Neuronal stem cell (in vitro differentiated cells): ENCODE results near the gene CEP170B.

Experiments
- DNase-seq: peaks from one replicate; pipeline ENCODE4 v3.0.0-alpha.2; 2013; ENCODE audit warnings: low spot score
- H2AFZ ChIP-seq: one replicate; pipeline ENCODE4 v1.6.1; 2013; ENCODE audit warnings: mild to moderate bottlenecking, low read length, inconsistent platforms
- H2AK5ac ChIP-seq: 2 replicates; pipeline ENCODE4 v1.6.1; 2013; ENCODE audit warnings: low read depth, mild to moderate bottlenecking, inconsistent platforms, low read length, moderate library complexity, mixed read lengths
- H2BK120ac ChIP-seq: 2 replicates; pipeline ENCODE4 v1.6.1; 2013; ENCODE audit warnings: low read depth, mild to moderate bottlenecking, inconsistent platforms, low read length, moderate library complexity, mixed read lengths
- H2BK12ac ChIP-seq: one replicate; pipeline ENCODE4 v1.6.1; 2013; ENCODE audit warnings: low read length, inconsistent platforms
- H2BK15ac ChIP-seq: 2 replicates; pipeline ENCODE4 v1.6.1; 2013; ENCODE audit warnings: mild to moderate bottlenecking, low read length, inconsistent platforms, mixed read lengths
- H2BK5ac ChIP-seq: one replicate; pipeline ENCODE4 v1.6.1; 2013; ENCODE audit warnings: inconsistent platforms, mild to moderate bottlenecking, low read length, moderate library complexity
- H3K14ac ChIP-seq: one replicate; pipeline ENCODE4 v1.6.1; 2013; ENCODE audit warnings: low read length, inconsistent platforms
- H3K18ac ChIP-seq: 2 replicates; pipeline ENCODE4 v1.6.1; 2013; ENCODE audit warnings: low read length, inconsistent platforms
- H3K23ac ChIP-seq: 2 replicates; pipeline ENCODE4 v1.6.1; 2013; ENCODE audit warnings: low read depth, mild to moderate bottlenecking, mixed read lengths, low read length, inconsistent platforms; ENCODE audit not compliant: poor library complexity
- H3K27ac ChIP-seq: replicated peaks from 3 replicates; pipeline ENCODE4 v1.5.1; 2013; ENCODE audit warnings: low read length, inconsistent platforms
- H3K27me3 ChIP-seq, 3 experiments: 2 replicates each; pipeline ENCODE4 v1.6.1; 2013; ENCODE audit warnings: low read length in 3 of 3, mild to moderate bottlenecking in 2 of 3, inconsistent platforms in 1 of 3, low read depth in 1 of 3, mixed read lengths in 1 of 3, moderate library complexity in 1 of 3; ENCODE audit not compliant: control insufficient read depth in 3 of 3, insufficient read depth in 3 of 3
- H3K36me3 ChIP-seq, 2 donors: replicated peaks in 1 of 2; 2 replicates each; pipeline ENCODE4 v1.6.1; 2013; ENCODE audit warnings: low read length in 2 of 2; ENCODE audit not compliant: control insufficient read depth in 2 of 2, insufficient read depth in 2 of 2
- H3K4ac ChIP-seq: 2 replicates; pipeline ENCODE4 v1.6.1; 2013; ENCODE audit warnings: inconsistent platforms, mild to moderate bottlenecking, low read length, moderate library complexity
- H3K4me1 ChIP-seq, 2 donors: 1 replicate in 1 of 2; 2 replicates in 1 of 2; pipeline ENCODE4 v1.6.1; 2013; ENCODE audit warnings: low read length in 2 of 2, low read depth in 1 of 2; ENCODE audit not compliant: control insufficient read depth in 2 of 2, insufficient read depth in 1 of 2
- H3K4me2 ChIP-seq: one replicate; pipeline ENCODE4 v1.6.1; 2013; ENCODE audit warnings: mild to moderate bottlenecking, low read length, inconsistent platforms; ENCODE audit not compliant: insufficient read depth, poor library complexity, severe bottlenecking
- H3K4me3 ChIP-seq, 2 donors: 2 replicates each; pipeline ENCODE4 v1.5.1; 2013; ENCODE audit warnings: low read length in 2 of 2, mild to moderate bottlenecking in 2 of 2, inconsistent platforms in 1 of 2, moderate library complexity in 1 of 2
- H3K79me1 ChIP-seq: one replicate; pipeline ENCODE4 v1.6.1; 2013; ENCODE audit warnings: low read depth, mild to moderate bottlenecking, inconsistent platforms, low read length, moderate library complexity
- H3K9ac ChIP-seq: one replicate; pipeline ENCODE4 v1.6.1; 2013; ENCODE audit warnings: mild to moderate bottlenecking, low read depth, low read length, inconsistent platforms; ENCODE audit not compliant: poor library complexity
- H3K9me3 ChIP-seq, 2 donors: replicated peaks in 1 of 2; 2 replicates each; pipeline versions ENCODE3 to v1.6.1; 2013; ENCODE audit warnings: low read length in 2 of 2, mild to moderate bottlenecking in 2 of 2, inconsistent platforms in 1 of 2, low read depth in 1 of 2, mixed read lengths in 1 of 2, moderate library complexity in 1 of 2; ENCODE audit not compliant: control insufficient read depth in 2 of 2, insufficient read depth in 1 of 2
- H4K8ac ChIP-seq: one replicate; pipeline ENCODE4 v1.6.1; 2013; ENCODE audit warnings: low read depth, mild to moderate bottlenecking, inconsistent platforms, low read length, moderate library complexity
- H4K91ac ChIP-seq: one replicate; pipeline ENCODE4 v1.6.1; 2013; ENCODE audit warnings: low read length, low read depth, mild to moderate bottlenecking, inconsistent platforms; ENCODE audit not compliant: poor library complexity
- WGBS, 2 donors: extraction: QIAGEN DNeasy Blood & Tissue Kit; methylation state at CpG; one replicate each; pipeline ENCODE4 v1.1.7; 2013; ENCODE audit warnings: missing lambda C conversion rate in 2 of 2, mixed read lengths in 1 of 2; ENCODE audit not compliant: insufficient read length in 2 of 2, insufficient replicate concordance in 1 of 2; ENCODE audit errors: extremely low coverage in 2 of 2; 5-methylcytosine and 5-hydroxymethylcytosine counted together

CEP170B gene

GRCh38 chr14:104885973-104886689, 21.1 kb downstream of the CEP170B start:
- H3K27ac ChIP-seq = no peak overlapping the region
- no peak overlapping the region for H3K14ac ChIP-seq
- H3K23ac ChIP-seq = peak overlapping the region; percentile 80
- H3K18ac ChIP-seq = no peak overlapping the region
- H3K9me3 ChIP-seq = peaks cover 0 to 2% of the 10 kb centered on the region in 2 donors
- H2BK120ac ChIP-seq = no peak overlapping the region
- no peak overlapping the region for H2BK15ac ChIP-seq
- H2BK5ac ChIP-seq = no peak overlapping the region
- H3K4me3 ChIP-seq = no peak overlapping the region
- H3K4me2 ChIP-seq = no peak overlapping the region
- no peak overlapping the region for H3K9ac ChIP-seq
- no peaks in the 10 kb centered on the region for H3K27me3 ChIP-seq
- no peak overlapping the region for H2AFZ ChIP-seq
- H2BK12ac ChIP-seq = no peak overlapping the region
- H3K36me3 ChIP-seq = peaks cover 4 to 12% of the 10 kb centered on the region in 2 donors
- H3K4me1 ChIP-seq = peaks cover 0 to 7% of the 10 kb centered on the region in 2 donors
- no peak overlapping the region for H4K91ac ChIP-seq
- H2AK5ac ChIP-seq = no peak overlapping the region
- H3K4ac ChIP-seq = no peak overlapping the region
- no peak overlapping the region for H4K8ac ChIP-seq
- no CpG with 5 or more reads among the region's 40 CpGs for WGBS, 2 donors
- no peak for DNase-seq
- H3K79me1 ChIP-seq = peaks cover 7% of the 10 kb centered on the region

GRCh38 chr14:104886690-104887622, 21.9 kb downstream of the CEP170B start:
- DNase-seq = no peak
- H3K4me3 ChIP-seq = no peak overlapping the region

GRCh38 chr14:104887623-104888488, 22.8 kb downstream of the CEP170B start:
- H3K4me2 ChIP-seq = no peak overlapping the region
- no peak overlapping the region for H4K91ac ChIP-seq
- no peak overlapping the region for H3K4ac ChIP-seq
- H2AFZ ChIP-seq = no peak overlapping the region
- no peak overlapping the region for H3K27ac ChIP-seq
- H3K9me3 ChIP-seq = peaks cover 0 to 2% of the 10 kb centered on the region in 2 donors
- peak overlapping the region; percentile 24 for H2BK5ac ChIP-seq
- no peak for DNase-seq
- no peak overlapping the region for H2BK120ac ChIP-seq
- no peak overlapping the region for H2BK12ac ChIP-seq
- no peak overlapping the region for H4K8ac ChIP-seq
- peak overlapping the region in 1 of 2 donors; percentile 42 for H3K4me3 ChIP-seq
- peaks cover 3 to 4% of the 10 kb centered on the region in 2 donors for H3K4me1 ChIP-seq
- WGBS, 2 donors = no CpG with 5 or more reads among the region's 33 CpGs
- H3K14ac ChIP-seq = no peak overlapping the region
- peak overlapping the region; percentile 48 for H3K18ac ChIP-seq
- H3K36me3 ChIP-seq = peaks cover 4 to 12% of the 10 kb centered on the region in 2 donors
- H3K27me3 ChIP-seq = no peaks in the 10 kb centered on the region
- H3K79me1 ChIP-seq = peaks cover 7% of the 10 kb centered on the region
- no peak overlapping the region for H2AK5ac ChIP-seq
- H2BK15ac ChIP-seq = no peak overlapping the region
- H3K9ac ChIP-seq = peak overlapping the region; percentile 44
- peak overlapping the region; percentile 80 for H3K23ac ChIP-seq

More at GRCh38 chr14:104886690-104887622, 21.9 kb downstream of the CEP170B start:
- Histone ChIP-seq H3K14ac (peak overlapping the region; percentile 21), H3K4me2 (no peak overlapping the region), H2AK5ac (no peak overlapping the region), H3K23ac (no peak overlapping the region), H3K79me1 (peaks cover 7% of the 10 kb centered on the region), H3K9ac (peak overlapping the region; percentile 21), H2BK120ac (no peak overlapping the region), H2AFZ (no peak overlapping the region), H3K27ac (no peak overlapping the region), H2BK12ac (no peak overlapping the region), H2BK5ac (no peak overlapping the region), H3K4me1 (peaks cover 0 to 6% of the 10 kb centered on the region in 2 donors), H3K4ac (no peak overlapping the region), H3K27me3 (no peaks in the 10 kb centered on the region), H3K36me3 (peaks cover 4 to 12% of the 10 kb centered on the region in 2 donors), H3K18ac (no peak overlapping the region), H2BK15ac (no peak overlapping the region), H3K9me3 (peaks cover 0 to 2% of the 10 kb centered on the region in 2 donors), H4K91ac (no peak overlapping the region), H4K8ac (no peak overlapping the region)
- no CpG with 5 or more reads among the region's 59 CpGs for WGBS, 2 donors
